K562 (cell line): ENCODE results near the gene THOC3. TPM values are rescaled to one million over a fixed set of nuclear protein-coding genes. Genes with fewer than 3 reads are reported as not detected.
"Not testable (repeated sequence)": the region's sequence is repeated elsewhere in the genome, so short reads cannot be mapped to it uniquely, and the experiment has no call there.

Experiments used
- ATAC-seq: fragments of 200-7000 bp; cut with Tn5 transposase; 3 replicates; pipeline ENCODE4 v1.9.1; 2020; ENCODE audit warnings: moderate library complexity
- BruUV-seq: library from RNA; stranded (reverse); fragments of 400-500 nt; replicated peaks from 2 replicates; lab custom pipeline; 2021; lab: Mats Ljungman, UMichigan
- CTCF ChIA-PET: fragments of 300-600 bp; formaldehyde crosslinking; extraction: SDS; loops from one replicate; lab custom pipeline; 2021; ENCODE audit warnings: low intra/inter-chr PET ratio; lab: Yijun Ruan, JAX
- POLR2A ChIA-PET: fragments of 300-600, 350-650 bp; sonication (Branson Sonifier 250); formaldehyde crosslinking; extraction: SDS; loops from one replicate; lab custom pipeline; 2021; ENCODE audit warnings: antibody characterized with exemption, inconsistent platforms; lab: Yijun Ruan, JAX
- DNase-seq, 4 experiments: peaks; one replicate each; pipeline versions ENCODE4 v3.0.0 to v3.0.0-alpha.2; 2011 to 2018; ENCODE audit warnings: low spot score in 3 of 4, mixed read lengths in 3 of 4; ENCODE audit errors: extremely low read depth in 1 of 4
- FAIRE-seq: peaks from 2 replicates; lab custom pipeline; 2011; peaks lifted over from hg19 to GRCh38; lab: Jason Lieb, UNC
- H2AFZ ChIP-seq: 2 replicates; pipeline ENCODE4 v1.6.0; 2011; ENCODE audit warnings: low read depth, low read length, control low read depth, inconsistent platforms
- H3K27ac ChIP-seq: fragments of 200-600 bp; 3 replicates; pipeline ENCODE4 v1.8.0; 2011; ENCODE audit warnings: low read depth, mild to moderate bottlenecking, control low read depth, inconsistent platforms, low read length, moderate library complexity, mixed read lengths; ENCODE audit errors: extremely low read depth
- H3K27me3 ChIP-seq, 2 experiments: fragments of 300-600 bp in 1 of 2; 2 replicates in 1 of 2; 3 replicates in 1 of 2; pipeline versions ENCODE4 v1.6.0 to v1.8.0; 2011; ENCODE audit warnings: inconsistent platforms in 2 of 2, low read length in 2 of 2, mild to moderate bottlenecking in 1 of 2, mixed read lengths in 1 of 2, moderate library complexity in 1 of 2; ENCODE audit not compliant: control insufficient read depth in 2 of 2, insufficient read depth in 2 of 2
- H3K36me3 ChIP-seq: fragments of 300-600 bp; 3 replicates; pipeline ENCODE4 v1.8.0; 2011; ENCODE audit warnings: mild to moderate bottlenecking, low read length, inconsistent platforms; ENCODE audit not compliant: control insufficient read depth, insufficient read depth
- H3K4me1 ChIP-seq, 2 experiments: fragments of 200-600 bp in 1 of 2; replicated peaks in 1 of 2; 2 replicates in 1 of 2; 3 replicates in 1 of 2; pipeline versions ENCODE4 v1.5.1 to v1.8.0; 2011; ENCODE audit warnings: inconsistent platforms in 2 of 2, low read length in 2 of 2, mild to moderate bottlenecking in 1 of 2, mixed read lengths in 1 of 2, moderate library complexity in 1 of 2; ENCODE audit not compliant: control insufficient read depth in 2 of 2, insufficient read depth in 2 of 2
- H3K4me2 ChIP-seq: 2 replicates; pipeline ENCODE4 v1.6.1; 2011; ENCODE audit warnings: low read length, control low read depth, inconsistent platforms, mixed read lengths; ENCODE audit not compliant: insufficient read depth
- H3K4me3 ChIP-seq: fragments of 200-600 bp; sonication (generic), shearing (Covaris generic); 2 replicates; pipeline ENCODE4 v1.5.1; 2016; ENCODE audit warnings: control low read depth, inconsistent platforms
- H3K79me2 ChIP-seq: fragments of 200-600 bp; 3 replicates; pipeline ENCODE4 v1.8.0; 2011; ENCODE audit warnings: low read length, inconsistent platforms; ENCODE audit not compliant: control insufficient read depth, insufficient read depth
- H3K9ac ChIP-seq, 2 experiments: 2 replicates each; pipeline versions ENCODE4 v1.6.0 to v1.6.1; 2011; ENCODE audit warnings: low read depth in 2 of 2, low read length in 2 of 2, control low read depth in 1 of 2, inconsistent platforms in 1 of 2, mild to moderate bottlenecking in 1 of 2, mixed read lengths in 1 of 2; ENCODE audit not compliant: insufficient read depth in 1 of 2
- H3K9me1 ChIP-seq: one replicate; pipeline ENCODE4 v1.6.0; 2011; ENCODE audit warnings: inconsistent platforms, mild to moderate bottlenecking, low read length, moderate library complexity; ENCODE audit not compliant: control insufficient read depth, insufficient read depth
- H3K9me3 ChIP-seq: replicated peaks from 2 replicates; pipeline ENCODE4 v1.5.1; 2011; ENCODE audit warnings: low read depth, low read length, inconsistent platforms; ENCODE audit not compliant: control insufficient read depth, insufficient read depth
- H4K20me1 ChIP-seq: replicated peaks from 2 replicates; pipeline ENCODE4 v1.6.1; 2011; ENCODE audit warnings: low read length, inconsistent platforms, mixed read lengths; ENCODE audit not compliant: control insufficient read depth, insufficient read depth
- WGBS: fragments of 100-300 bp; shearing (Covaris generic); methylation state at CpG from one replicate; pipeline ENCODE4 v1.1.6; 2016; ENCODE audit warnings: low coverage, mixed read lengths; ENCODE audit not compliant: insufficient coverage; ENCODE audit errors: missing lambda C conversion rate; 5-methylcytosine and 5-hydroxymethylcytosine counted together
- in situ Hi-C: fragments of 300-500 bp; cut with MboI; formaldehyde crosslinking; loops from 4 replicates; pipeline ENCODE4 v1.15.0; 2018; ENCODE audit warnings: inconsistent platforms, mixed read lengths
- intact Hi-C: fragments of 100-400 bp; cut with micrococcal nuclease; formaldehyde crosslinking; loops from 2 replicates; pipeline ENCODE4 v1.14.2; 2022
- polyA plus RNA-seq, 8 experiments: library from polyadenylated mRNA; depleted of rRNA in 4 of 8; stranded (reverse) in 5 of 8; unstranded in 3 of 8; fragments of >200 nt; fragmentation: Nextera tagmentation in 2 of 8; fragmentation: Illumina TruSeq in 1 of 8; extraction: Ambion mirVana in 2 of 8; extraction: Trizol in 1 of 8; gene quantifications; 2 replicates each; pipeline versions ENCODE4 v1.2.1 to v1.2.3, GENCODE V29; 2011 to 2014; ENCODE audit warnings: inconsistent platforms in 1 of 8, missing spikeins in 1 of 8
- total RNA-seq, 7 experiments: library from RNA; depleted of rRNA in 6 of 7; stranded (reverse); fragments of >200 nt in 6 of 7; fragmentation: Illumina TruSeq in 2 of 7; extraction: Trizol in 2 of 7; gene quantifications; 2 replicates each; pipeline versions ENCODE4 v1.2.1 to v1.2.3, GENCODE V29; 2011 to 2021; ENCODE audit warnings: low replicate concordance in 1 of 7

Gene THOC3
- total and polyA plus RNA-seq, 9 of the 15 experiments (the other 6 are each of a cell fraction or from before 2014, with no cell fraction given), result 29.8 to 360 (median 112) TPM

DNA sequence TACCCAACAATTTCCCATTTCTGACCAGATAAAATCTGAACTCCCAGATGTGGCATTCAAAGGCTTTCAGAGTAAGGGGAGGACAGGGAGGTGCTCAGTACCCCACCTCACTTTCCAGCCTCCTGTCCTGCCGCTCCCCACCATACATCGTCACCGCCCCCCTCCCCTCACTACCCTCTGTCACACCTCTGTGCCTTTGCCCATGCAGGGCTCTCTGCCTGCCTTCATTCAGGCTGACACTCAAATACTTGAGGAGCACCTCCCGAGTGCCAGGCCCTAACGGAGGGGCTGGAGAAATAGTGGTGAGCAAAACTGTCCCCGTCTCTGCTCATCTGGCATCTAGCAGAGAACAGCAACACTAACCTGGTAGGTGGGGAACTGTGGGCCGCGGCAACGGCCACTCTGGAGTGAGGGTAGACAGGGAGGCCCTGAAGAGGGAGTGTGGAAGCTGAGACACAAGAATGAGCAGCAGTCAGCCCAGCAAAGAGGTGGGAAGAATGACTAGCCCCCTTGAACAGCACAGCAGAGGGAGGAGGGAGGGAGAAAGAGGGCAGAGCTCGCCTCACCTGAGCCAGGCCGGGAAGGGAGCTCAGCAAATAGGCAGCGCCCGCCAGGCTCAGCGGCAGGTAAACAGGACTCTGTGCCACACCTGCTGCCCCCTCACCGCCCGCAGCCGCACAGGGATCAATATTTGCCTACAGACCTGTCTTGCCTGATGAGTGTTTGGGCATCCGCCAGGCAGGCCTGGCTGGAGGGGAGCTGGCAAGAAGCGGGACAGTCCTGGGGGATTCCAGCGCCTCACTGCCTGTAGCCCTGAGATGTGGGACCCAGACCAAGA lies 54.1 kb downstream of the THOC3 start:
- intact Hi-C loops, H3K27ac ChIP-seq, H3K27me3 ChIP-seq, in situ Hi-C loops, FAIRE-seq, DNase-seq, BruUV-seq, POLR2A ChIA-PET, H3K9me3 ChIP-seq, ATAC-seq, H3K9ac ChIP-seq, H2AFZ ChIP-seq, H3K36me3 ChIP-seq, H4K20me1 ChIP-seq, H3K4me1 ChIP-seq, H3K4me3 ChIP-seq, H3K79me2 ChIP-seq, CTCF ChIA-PET, H3K4me2 ChIP-seq, H3K9me1 ChIP-seq: not testable (repeated sequence)
- 28% methylated on average over 6 of the region's 20 CpGs for WGBS

- H3K9me1 ChIP-seq, in situ Hi-C loops, BruUV-seq, intact Hi-C loops, H3K4me3 ChIP-seq, DNase-seq, H3K9me3 ChIP-seq, H3K4me2 ChIP-seq, H3K4me1 ChIP-seq, H2AFZ ChIP-seq, H4K20me1 ChIP-seq, POLR2A ChIA-PET, H3K27ac ChIP-seq, ATAC-seq, H3K79me2 ChIP-seq, H3K27me3 ChIP-seq, CTCF ChIA-PET, H3K36me3 ChIP-seq, FAIRE-seq: not testable (repeated sequence)
- 10% methylated on average over 6 of the region's 12 CpGs for WGBS
- H3K9ac ChIP-seq, result peak overlapping the region in 1 of 2 experiments; percentile 26; a peak in 1 of 4 replicates
Measured at GRCh38 chr5:175910072-175910471, 58.0 kb downstream of the THOC3 start.

Other genes starting within 250 kb of the THOC3 start
- not detected in 2 replicates for gene CPLX2, start 96.7 kb downstream of the THOC3 start, total RNA-seq (2014; rRNA removed)
- not detected in 2 replicates for gene CPLX2, start 96.7 kb downstream of the THOC3 start, total RNA-seq (2014; rRNA removed; fragmentation: Illumina TruSeq; extraction: Trizol)
- gene CPLX2, start 96.7 kb downstream of the THOC3 start, total RNA-seq (2015; rRNA removed; fragmentation: Illumina TruSeq; extraction: Trizol), result not detected in 2 replicates
- 0.04 TPM in 1 of 2 replicates, not detected in the other for gene CPLX2, start 96.7 kb downstream of the THOC3 start, total RNA-seq (2021)
- gene CPLX2, start 96.7 kb downstream of the THOC3 start, polyA plus RNA-seq (2011; rRNA removed), result not detected in 2 replicates
- not detected in 2 replicates for gene CPLX2, start 96.7 kb downstream of the THOC3 start, polyA plus RNA-seq (2014; fragmentation: Illumina TruSeq; extraction: Trizol)
- gene CPLX2, start 96.7 kb downstream of the THOC3 start, polyA plus RNA-seq (2014; fragmentation: Nextera tagmentation; extraction: Ambion mirVana), result not detected
- not detected in 2 replicates for gene CPLX2, start 96.7 kb downstream of the THOC3 start, polyA plus RNA-seq (2014; rRNA removed)